GM12878 (cell line): Measurements from ENCODE around the gene TMC7.

Experiments used
- BACH1 ChIP-seq: fragments of 450-650 bp; IDR thresholded peaks from 2 replicates; pipeline ENCODE4 v1.6.1; 2017; ENCODE audit warnings: mild to moderate bottlenecking, borderline replicate concordance
- CBX5 ChIP-seq: sonication (generic); IDR thresholded peaks from 2 replicates; pipeline ENCODE4 v1.6.1; 2016; ENCODE audit warnings: low read depth, moderate library complexity, mild to moderate bottlenecking, inconsistent platforms
- CEBPB ChIP-seq, 2 experiments: fragments of 150-350 bp in 1 of 2; IDR thresholded peaks; 2 replicates each; pipeline ENCODE4 v1.6.1; 2012 to 2014; ENCODE audit warnings: low read depth in 2 of 2, low read length in 2 of 2, borderline replicate concordance in 1 of 2, inconsistent platforms in 1 of 2
- EGR1 ChIP-seq, 2 experiments: IDR thresholded peaks; 1 replicate in 1 of 2; 2 replicates in 1 of 2; pipeline ENCODE4 v1.6.1; 2011 to 2012; ENCODE audit warnings: low read depth in 2 of 2, low read length in 2 of 2, borderline replicate concordance in 1 of 2, mild to moderate bottlenecking in 1 of 2, moderate library complexity in 1 of 2
- GABPA ChIP-seq: IDR thresholded peaks from 2 replicates; pipeline ENCODE4 v1.6.1; 2014; ENCODE audit warnings: antibody characterized with exemption, low read depth, mild to moderate bottlenecking, inconsistent platforms
- POLR2AphosphoS5 ChIP-seq: IDR thresholded peaks from 2 replicates; pipeline ENCODE4 v1.6.1; 2011; ENCODE audit warnings: mild to moderate bottlenecking, low read length, inconsistent platforms
- RELA ChIP-seq: fragments of 450-650 bp; IDR thresholded peaks from 2 replicates; pipeline ENCODE4 v1.8.0; 2014; ENCODE audit warnings: borderline replicate concordance; ENCODE audit not compliant: partially characterized antibody
- SMARCA5 ChIP-seq: fragments of 450-650 bp; IDR thresholded peaks from 2 replicates; pipeline ENCODE4 v1.6.1; 2017; ENCODE audit warnings: mild to moderate bottlenecking
- TCF3 ChIP-seq: IDR thresholded peaks from 2 replicates; pipeline ENCODE4 v1.6.1; 2012; ENCODE audit warnings: low read depth, mild to moderate bottlenecking, low read length, borderline replicate concordance; ENCODE audit not compliant: insufficient read depth
- ZBTB33 ChIP-seq: fragments of 450-650 bp; IDR thresholded peaks from 2 replicates; pipeline ENCODE4 v1.6.1; 2017; ENCODE audit warnings: mild to moderate bottlenecking
- ZNF24 ChIP-seq: fragments of 450-650 bp; IDR thresholded peaks from 2 replicates; pipeline ENCODE4 v1.6.1; 2017; ENCODE audit warnings: antibody characterized with exemption, mild to moderate bottlenecking
- TF ChIP-seq, protein P1 (sequence below), 3 experiments: IDR thresholded peaks in 2 of 3; conservative IDR thresholded peaks in 1 of 3; 2 replicates each; pipeline ENCODE4 v1.5.1; 2011; ENCODE audit warnings: low read depth in 3 of 3, low read length in 3 of 3, mild to moderate bottlenecking in 3 of 3, control low read depth in 2 of 3, moderate library complexity in 2 of 3, inconsistent platforms in 1 of 3, mixed read lengths in 1 of 3; ENCODE audit not compliant: control insufficient read depth in 2 of 3, insufficient read depth in 1 of 3; ENCODE audit errors: extremely low read depth in 1 of 3

GRCh38 chr16:18999045-18999393 lies 15.3 kb downstream of the TMC7 start:
- TF ChIP-seq, protein P1, sequence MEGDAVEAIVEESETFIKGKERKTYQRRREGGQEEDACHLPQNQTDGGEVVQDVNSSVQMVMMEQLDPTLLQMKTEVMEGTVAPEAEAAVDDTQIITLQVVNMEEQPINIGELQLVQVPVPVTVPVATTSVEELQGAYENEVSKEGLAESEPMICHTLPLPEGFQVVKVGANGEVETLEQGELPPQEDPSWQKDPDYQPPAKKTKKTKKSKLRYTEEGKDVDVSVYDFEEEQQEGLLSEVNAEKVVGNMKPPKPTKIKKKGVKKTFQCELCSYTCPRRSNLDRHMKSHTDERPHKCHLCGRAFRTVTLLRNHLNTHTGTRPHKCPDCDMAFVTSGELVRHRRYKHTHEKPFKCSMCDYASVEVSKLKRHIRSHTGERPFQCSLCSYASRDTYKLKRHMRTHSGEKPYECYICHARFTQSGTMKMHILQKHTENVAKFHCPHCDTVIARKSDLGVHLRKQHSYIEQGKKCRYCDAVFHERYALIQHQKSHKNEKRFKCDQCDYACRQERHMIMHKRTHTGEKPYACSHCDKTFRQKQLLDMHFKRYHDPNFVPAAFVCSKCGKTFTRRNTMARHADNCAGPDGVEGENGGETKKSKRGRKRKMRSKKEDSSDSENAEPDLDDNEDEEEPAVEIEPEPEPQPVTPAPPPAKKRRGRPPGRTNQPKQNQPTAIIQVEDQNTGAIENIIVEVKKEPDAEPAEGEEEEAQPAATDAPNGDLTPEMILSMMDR (IDR thresholded peaks at IDR 0.05 in 2 of 3, conservative IDR thresholded peaks at IDR 0.05 in 1 of 3; ENCODE audit: control insufficient read depth in 2 of 3, extremely low read depth in 1 of 3, insufficient read depth in 1 of 3, low read depth in 3 of 3, low read length in 3 of 3), result no peak
- TF ChIP-seq SMARCA5, result no peak
- no peak for TF ChIP-seq CEBPB (IDR thresholded peaks at IDR 0.05; ENCODE audit: borderline replicate concordance in 1 of 2, low read depth in 2 of 2, low read length in 2 of 2)
- no peak for TF ChIP-seq RELA
- no peak for TF ChIP-seq BACH1
- no peak for TF ChIP-seq CBX5
- TF ChIP-seq GABPA, result no peak
- TF ChIP-seq ZNF24, result no peak
- TF ChIP-seq EGR1 (IDR thresholded peaks at IDR 0.05; ENCODE audit: borderline replicate concordance in 1 of 2, low read depth in 2 of 2, low read length in 2 of 2), result no peak
- no peak for TF ChIP-seq POLR2AphosphoS5
- TF ChIP-seq TCF3, result no peak
- TF ChIP-seq ZBTB33, result no peak
